GM12878 (cell line): ENCODE measurements around the gene ZNF619. TPM values are rescaled to one million over a fixed set of nuclear protein-coding genes. Genes with fewer than 3 reads are reported as not detected.

Source experiments
- ATAC-seq: fragments of 200-7000 bp; cut with Tn5 transposase; 3 replicates; pipeline ENCODE4 v1.9.1; 2020; ENCODE audit warnings: mild to moderate bottlenecking, moderate library complexity
- BruUV-seq: library from RNA; stranded (reverse); fragments of 400-500 nt; replicated peaks from 2 replicates; lab custom pipeline; 2021; lab: Mats Ljungman, UMichigan
- CTCF ChIA-PET: fragments of 300-600 bp; sonication (Branson Sonifier 250); formaldehyde crosslinking; extraction: SDS; loops from one replicate; lab custom pipeline; 2021; ENCODE audit warnings: inconsistent platforms; lab: Yijun Ruan, JAX
- POLR2A ChIA-PET: fragments of 350-600 bp; formaldehyde crosslinking; extraction: SDS; loops from one replicate; lab custom pipeline; 2021; ENCODE audit warnings: inconsistent platforms; lab: Charles Lee
- RAD21 ChIA-PET: fragments of 300-600 bp; sonication (Branson Sonifier 250); formaldehyde crosslinking; loops from one replicate; lab custom pipeline; 2023; ENCODE audit warnings: antibody characterized with exemption; ENCODE audit not compliant: unreplicated experiment; lab: Charles Lee
- SMC1A ChIA-PET: fragments of 300-600 bp; sonication (Branson Sonifier 250); formaldehyde crosslinking; loops from one replicate; lab custom pipeline; 2023; ENCODE audit not compliant: unreplicated experiment, uncharacterized antibody; lab: Charles Lee
- DNase-seq: peaks from one replicate; pipeline ENCODE4 v3.0.0-alpha.2; 2011; ENCODE audit warnings: low read depth, low spot score
- FAIRE-seq: peaks from 3 replicates; lab custom pipeline; 2011; peaks lifted over from hg19 to GRCh38; lab: Jason Lieb, UNC
- H2AFZ ChIP-seq: 2 replicates; pipeline ENCODE4 v1.6.0; 2011; ENCODE audit warnings: low read depth, low read length, control low read depth; ENCODE audit not compliant: control insufficient read depth
- H3K27ac ChIP-seq: 2 replicates; pipeline ENCODE4 v1.5.1; 2011; ENCODE audit warnings: control low read depth; ENCODE audit not compliant: control insufficient read depth, insufficient read depth
- H3K27me3 ChIP-seq, 2 experiments: replicated peaks in 1 of 2; 2 replicates each; pipeline versions ENCODE4 v1.6.0 to v1.6.1; 2011; ENCODE audit warnings: low read length in 1 of 2; ENCODE audit not compliant: control insufficient read depth in 2 of 2, insufficient read depth in 2 of 2
- H3K36me3 ChIP-seq, 2 experiments: 2 replicates each; pipeline ENCODE4 v1.5.1; 2011; ENCODE audit warnings: low read length in 1 of 2; ENCODE audit not compliant: control insufficient read depth in 2 of 2, insufficient read depth in 2 of 2
- H3K4me1 ChIP-seq: 2 replicates; pipeline ENCODE4 v1.6.1; 2011; ENCODE audit warnings: mild to moderate bottlenecking, low read length, moderate library complexity, mixed read lengths; ENCODE audit not compliant: control insufficient read depth, insufficient read depth
- H3K4me2 ChIP-seq: 2 replicates; pipeline ENCODE4 v1.6.0; 2011; ENCODE audit warnings: control low read depth; ENCODE audit not compliant: control insufficient read depth, insufficient read depth
- H3K4me3 ChIP-seq: fragments of 200-600 bp; sonication (generic); 2 replicates; pipeline ENCODE4 v1.5.1; 2016
- H3K79me2 ChIP-seq: 2 replicates; pipeline ENCODE4 v1.6.0; 2011; ENCODE audit warnings: low read length; ENCODE audit not compliant: control insufficient read depth, insufficient read depth
- H3K9ac ChIP-seq: 2 replicates; pipeline ENCODE4 v1.8.0; 2011; ENCODE audit warnings: low read length, control low read depth, mixed read lengths; ENCODE audit not compliant: control insufficient read depth, insufficient read depth
- H3K9me3 ChIP-seq: replicated peaks from 3 replicates; pipeline ENCODE4 v1.5.1; 2011; ENCODE audit warnings: mild to moderate bottlenecking, low read length; ENCODE audit not compliant: control insufficient read depth, insufficient read depth
- H4K20me1 ChIP-seq: 2 replicates; pipeline ENCODE4 v1.6.0; 2011; ENCODE audit not compliant: control insufficient read depth, insufficient read depth
- CBX3 ChIP-seq: fragments of 200-600 bp; sonication (generic); IDR thresholded peaks from 2 replicates; pipeline ENCODE4 v1.6.1; 2016; ENCODE audit warnings: low read depth, borderline replicate concordance
- CREM ChIP-seq: IDR thresholded peaks from 2 replicates; pipeline ENCODE4 v1.6.1; 2014; ENCODE audit warnings: antibody characterized with exemption, low read depth
- DPF2 ChIP-seq: fragments of 450-650 bp; IDR thresholded peaks from 2 replicates; pipeline ENCODE4 v1.6.1; 2017; ENCODE audit warnings: mild to moderate bottlenecking
- EED ChIP-seq: sonication (generic); IDR thresholded peaks from 2 replicates; pipeline ENCODE4 v1.6.1; 2016; ENCODE audit warnings: antibody characterized with exemption, low read depth
- EZH2 ChIP-seq: IDR thresholded peaks from 2 replicates; pipeline ENCODE4 v1.6.1; 2012; ENCODE audit warnings: low read depth, mild to moderate bottlenecking, control low read depth, inconsistent platforms, low read length, borderline replicate concordance; ENCODE audit not compliant: control insufficient read depth
- FOS ChIP-seq: IDR thresholded peaks from 3 replicates; pipeline ENCODE4 v1.6.1; 2011; ENCODE audit warnings: borderline replicate concordance; ENCODE audit not compliant: insufficient read length; ENCODE audit errors: extremely low read depth
- IKZF1 ChIP-seq: fragments of 450-650 bp; conservative IDR thresholded peaks from 2 replicates; pipeline ENCODE4 v1.6.1; 2017; ENCODE audit warnings: antibody characterized with exemption, mild to moderate bottlenecking
- IKZF2 ChIP-seq, 2 experiments: fragments of 450-650 bp; IDR thresholded peaks; 2 replicates each; pipeline ENCODE4 v1.6.1; 2017; ENCODE audit warnings: mild to moderate bottlenecking in 2 of 2, moderate library complexity in 2 of 2
- NBN ChIP-seq: fragments of 450-650 bp; IDR thresholded peaks from 2 replicates; pipeline ENCODE4 v1.6.1; 2016
- PAX5 ChIP-seq: IDR thresholded peaks from 2 replicates; pipeline ENCODE4 v1.6.1; 2011; ENCODE audit warnings: low read depth, low read length, borderline replicate concordance
- SMAD1 ChIP-seq: fragments of 450-650 bp; IDR thresholded peaks from 2 replicates; pipeline ENCODE4 v1.6.1; 2018; ENCODE audit warnings: mild to moderate bottlenecking, low read depth; ENCODE audit not compliant: partially characterized antibody
- SMARCA5 ChIP-seq: fragments of 450-650 bp; IDR thresholded peaks from 2 replicates; pipeline ENCODE4 v1.6.1; 2017; ENCODE audit warnings: mild to moderate bottlenecking
- ZNF274 ChIP-seq: IDR thresholded peaks from one replicate; pipeline ENCODE4 v1.8.0; 2011; ENCODE audit not compliant: insufficient read length, insufficient read depth
- ZNF384 ChIP-seq: IDR thresholded peaks from 2 replicates; pipeline ENCODE4 v1.6.1; 2012; ENCODE audit warnings: low read depth, mild to moderate bottlenecking, low read length, improper control_type of control experiment, borderline replicate concordance
- WGBS: methylation state at CpG from one replicate; pipeline ENCODE4 v1.1.6; 2016; ENCODE audit warnings: low lambda C conversion rate; ENCODE audit not compliant: insufficient replicate concordance, insufficient coverage; ENCODE audit errors: missing lambda C conversion rate; 5-methylcytosine and 5-hydroxymethylcytosine counted together
- in situ Hi-C: fragments of 300-500 bp; cut with MboI; formaldehyde crosslinking; loops from 9 replicates; pipeline ENCODE4 v1.14.3; 2018; ENCODE audit warnings: mixed read lengths
- intact Hi-C: fragments of 100-400 bp; cut with micrococcal nuclease; formaldehyde crosslinking; loops from one replicate; pipeline ENCODE4 v1.14.2; 2022; ENCODE audit not compliant: unreplicated experiment
- polyA plus RNA-seq, 11 experiments: library from polyadenylated mRNA; depleted of rRNA in 4 of 11; unstranded in 6 of 11; stranded (reverse) in 5 of 11; fragments of >200 nt; fragmentation: Nextera tagmentation in 4 of 11; fragmentation: Illumina TruSeq in 1 of 11; extraction: Ambion mirVana in 4 of 11; extraction: Trizol in 1 of 11; gene quantifications; 1 replicate in 1 of 11; 2 replicates in 10 of 11; pipeline versions ENCODE4 v1.2.1 to v1.2.3, GENCODE V29; 2011 to 2016; ENCODE audit warnings: inconsistent platforms in 2 of 11, missing spikeins in 2 of 11, low read depth in 1 of 11
- total RNA-seq, 4 experiments: library from RNA; depleted of rRNA in 3 of 4; stranded (reverse); fragments of >200 nt in 3 of 4; fragmentation: Illumina TruSeq in 1 of 4; extraction: Trizol in 1 of 4; gene quantifications; 2 replicates each; pipeline versions ENCODE4 v1.2.1 to v1.2.3, GENCODE V29; 2013 to 2021
- TF ChIP-seq, protein P1 (sequence below), 3 experiments: IDR thresholded peaks in 2 of 3; conservative IDR thresholded peaks in 1 of 3; 2 replicates each; pipeline ENCODE4 v1.5.1; 2011; ENCODE audit warnings: low read depth in 3 of 3, low read length in 3 of 3, mild to moderate bottlenecking in 3 of 3, control low read depth in 2 of 3, moderate library complexity in 2 of 3, inconsistent platforms in 1 of 3, mixed read lengths in 1 of 3; ENCODE audit not compliant: control insufficient read depth in 2 of 3, insufficient read depth in 1 of 3; ENCODE audit errors: extremely low read depth in 1 of 3
- TF ChIP-seq, protein P2 (sequence below): fragments of 450-650 bp; IDR thresholded peaks from 2 replicates; pipeline ENCODE4 v1.6.1; 2017; ENCODE audit warnings: antibody characterized with exemption, mild to moderate bottlenecking, moderate library complexity
- TF ChIP-seq, protein P3 (sequence below): IDR thresholded peaks from 2 replicates; pipeline ENCODE4 v1.6.1; 2011; ENCODE audit warnings: borderline replicate concordance, low read depth, mild to moderate bottlenecking, moderate library complexity, low read length; ENCODE audit not compliant: insufficient read depth, poor library complexity, severe bottlenecking

The ZNF619 gene
- total and polyA plus RNA-seq, 10 of the 15 experiments (the other 5 are each of a cell fraction or from before 2014, with no cell fraction given): 0.42 to 7.5 (median 3.7) TPM

DNA sequence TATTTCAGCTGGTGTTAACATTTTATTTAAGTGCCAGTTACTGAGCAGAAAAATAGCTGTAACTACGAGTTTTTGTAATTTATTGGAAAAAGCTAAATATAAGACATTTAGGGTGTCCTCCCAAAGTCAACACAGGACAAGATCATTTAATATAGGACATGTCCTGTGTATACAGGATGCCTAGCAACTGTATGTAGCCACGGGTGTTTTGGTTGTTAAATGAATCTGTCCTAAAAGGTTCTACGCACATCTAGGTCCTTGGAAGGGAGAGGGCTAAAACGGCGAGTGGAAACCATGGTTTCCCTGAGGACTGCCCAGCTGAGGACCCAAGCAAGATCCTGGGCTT, 47.3 kb downstream of the ZNF619 start:
- Histone ChIP-seq H3K4me2 (peak overlapping the region; percentile 77), H3K4me3 (peak overlapping the region; percentile 95), H3K9me3 (no peaks in the 10 kb centered on the region), H3K27me3 (no peaks in the 10 kb centered on the region), H2AFZ (peak overlapping the region; percentile 85), H3K36me3 (no peaks in the 10 kb centered on the region), H4K20me1 (no peaks in the 10 kb centered on the region), H3K27ac (peak overlapping the region; percentile 48; the same call in 1 of the 2 replicates), H3K4me1 (no peaks in the 10 kb centered on the region), H3K79me2 (peaks cover 8% of the 10 kb centered on the region), H3K9ac (peak overlapping the region; percentile 89; the same call in 1 of the 2 replicates)
- no peak for ATAC-seq
- in situ Hi-C loops (no loop called here), intact Hi-C loops (loop anchor here (5.0 kb wide), 2 partner anchors 47 to 197 kb away; partner anchors contain the start of gene ZNF619)
- POLR2A ChIA-PET: interaction anchor here (0.5 to 2.3 kb wide), 6 partner anchors 11 to 183 kb away, joined by 3 to 12 read pairs (median 4); partner anchors contain the start of genes RPL14, ZNF619 and ZNF620
- CTCF ChIA-PET: interaction anchor here (0.5 to 1.8 kb wide), 6 partner anchors 9 to 1920 kb away, joined by 3 to 16 read pairs (median 4); partner anchors contain the start of genes RPL14, ZNF619 and ZNF620
- RAD21 ChIA-PET: interaction anchor here (1.0 to 1.5 kb wide), 2 partner anchors 19 to 66 kb away, joined by 3 to 4 read pairs; partner anchors contain the start of genes RPL14 and ZNF620
- 21% methylated on average over 5 of the region's 5 CpGs for WGBS
- no peak for FAIRE-seq
- SMC1A ChIA-PET: interaction anchor here (0.9 to 1.3 kb wide), 3 partner anchors 16 to 67 kb away, joined by 3 to 4 read pairs (median 4); partner anchors contain the start of genes RPL14 and ZNF619
- BruUV-seq: TSS peak; percentile 98
- DNase-seq: no peak
- TF ChIP-seq, protein P1, sequence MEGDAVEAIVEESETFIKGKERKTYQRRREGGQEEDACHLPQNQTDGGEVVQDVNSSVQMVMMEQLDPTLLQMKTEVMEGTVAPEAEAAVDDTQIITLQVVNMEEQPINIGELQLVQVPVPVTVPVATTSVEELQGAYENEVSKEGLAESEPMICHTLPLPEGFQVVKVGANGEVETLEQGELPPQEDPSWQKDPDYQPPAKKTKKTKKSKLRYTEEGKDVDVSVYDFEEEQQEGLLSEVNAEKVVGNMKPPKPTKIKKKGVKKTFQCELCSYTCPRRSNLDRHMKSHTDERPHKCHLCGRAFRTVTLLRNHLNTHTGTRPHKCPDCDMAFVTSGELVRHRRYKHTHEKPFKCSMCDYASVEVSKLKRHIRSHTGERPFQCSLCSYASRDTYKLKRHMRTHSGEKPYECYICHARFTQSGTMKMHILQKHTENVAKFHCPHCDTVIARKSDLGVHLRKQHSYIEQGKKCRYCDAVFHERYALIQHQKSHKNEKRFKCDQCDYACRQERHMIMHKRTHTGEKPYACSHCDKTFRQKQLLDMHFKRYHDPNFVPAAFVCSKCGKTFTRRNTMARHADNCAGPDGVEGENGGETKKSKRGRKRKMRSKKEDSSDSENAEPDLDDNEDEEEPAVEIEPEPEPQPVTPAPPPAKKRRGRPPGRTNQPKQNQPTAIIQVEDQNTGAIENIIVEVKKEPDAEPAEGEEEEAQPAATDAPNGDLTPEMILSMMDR (IDR thresholded peaks at IDR 0.05 in 2 of 3, conservative IDR thresholded peaks at IDR 0.05 in 1 of 3; ENCODE audit: control insufficient read depth in 2 of 3, extremely low read depth in 1 of 3, insufficient read depth in 1 of 3, low read depth in 3 of 3, low read length in 3 of 3): no peak
- TF ChIP-seq, protein P2, sequence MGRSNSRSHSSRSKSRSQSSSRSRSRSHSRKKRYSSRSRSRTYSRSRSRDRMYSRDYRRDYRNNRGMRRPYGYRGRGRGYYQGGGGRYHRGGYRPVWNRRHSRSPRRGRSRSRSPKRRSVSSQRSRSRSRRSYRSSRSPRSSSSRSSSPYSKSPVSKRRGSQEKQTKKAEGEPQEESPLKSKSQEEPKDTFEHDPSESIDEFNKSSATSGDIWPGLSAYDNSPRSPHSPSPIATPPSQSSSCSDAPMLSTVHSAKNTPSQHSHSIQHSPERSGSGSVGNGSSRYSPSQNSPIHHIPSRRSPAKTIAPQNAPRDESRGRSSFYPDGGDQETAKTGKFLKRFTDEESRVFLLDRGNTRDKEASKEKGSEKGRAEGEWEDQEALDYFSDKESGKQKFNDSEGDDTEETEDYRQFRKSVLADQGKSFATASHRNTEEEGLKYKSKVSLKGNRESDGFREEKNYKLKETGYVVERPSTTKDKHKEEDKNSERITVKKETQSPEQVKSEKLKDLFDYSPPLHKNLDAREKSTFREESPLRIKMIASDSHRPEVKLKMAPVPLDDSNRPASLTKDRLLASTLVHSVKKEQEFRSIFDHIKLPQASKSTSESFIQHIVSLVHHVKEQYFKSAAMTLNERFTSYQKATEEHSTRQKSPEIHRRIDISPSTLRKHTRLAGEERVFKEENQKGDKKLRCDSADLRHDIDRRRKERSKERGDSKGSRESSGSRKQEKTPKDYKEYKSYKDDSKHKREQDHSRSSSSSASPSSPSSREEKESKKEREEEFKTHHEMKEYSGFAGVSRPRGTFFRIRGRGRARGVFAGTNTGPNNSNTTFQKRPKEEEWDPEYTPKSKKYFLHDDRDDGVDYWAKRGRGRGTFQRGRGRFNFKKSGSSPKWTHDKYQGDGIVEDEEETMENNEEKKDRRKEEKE: no peak
- TF ChIP-seq CREM (no peak), IKZF2 (IDR thresholded peaks at IDR 0.05) (no peak), EED (no peak), SMAD1 (no peak), NBN (no peak), PAX5 (no peak), FOS (no peak), CBX3 (no peak), IKZF1 (no peak), EZH2 (no peak), ZNF274 (no peak), DPF2 (no peak), SMARCA5 (no peak), ZNF384 (no peak)
- TF ChIP-seq, protein P3, sequence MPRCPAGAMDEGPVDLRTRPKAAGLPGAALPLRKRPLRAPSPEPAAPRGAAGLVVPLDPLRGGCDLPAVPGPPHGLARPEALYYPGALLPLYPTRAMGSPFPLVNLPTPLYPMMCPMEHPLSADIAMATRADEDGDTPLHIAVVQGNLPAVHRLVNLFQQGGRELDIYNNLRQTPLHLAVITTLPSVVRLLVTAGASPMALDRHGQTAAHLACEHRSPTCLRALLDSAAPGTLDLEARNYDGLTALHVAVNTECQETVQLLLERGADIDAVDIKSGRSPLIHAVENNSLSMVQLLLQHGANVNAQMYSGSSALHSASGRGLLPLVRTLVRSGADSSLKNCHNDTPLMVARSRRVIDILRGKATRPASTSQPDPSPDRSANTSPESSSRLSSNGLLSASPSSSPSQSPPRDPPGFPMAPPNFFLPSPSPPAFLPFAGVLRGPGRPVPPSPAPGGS: no peak
